ENCODE measurements around the gene MANBA. TPM values are rescaled to one million over a fixed set of nuclear protein-coding genes. Genes with fewer than 3 reads are reported as not detected.
A peak's percentile ranks its signal among the peaks of the same experiment; 100 is the strongest.

MANBA gene
- total and polyA plus RNA-seq, 2 of the 13 experiments (the other 11 are each of a cell fraction or from before 2014, with no cell fraction given): 11.7 to 33.3 TPM

GRCh38 chr4:102780476-102781144 is 19.8 kb upstream of the MANBA start (continued):
- TF ChIP-seq ZBED4 (CRISPR knock-in tag; IDR thresholded peaks at IDR 0.05; ENCODE audit: borderline replicate concordance) (no peak), KDM4B (CRISPR knock-in tag; IDR thresholded peaks at IDR 0.05) (no peak), MLLT10 (CRISPR knock-in tag; IDR thresholded peaks at IDR 0.05) (no peak), NONO (IDR thresholded peaks at IDR 0.05) (no peak), NONO (CRISPR knock-in tag; conservative IDR thresholded peaks at IDR 0.05) (no peak), FOXO1 (CRISPR knock-in tag; IDR thresholded peaks at IDR 0.05) (no peak), DRAP1 (CRISPR knock-in tag; IDR thresholded peaks at IDR 0.05) (no peak), GPBP1L1 (CRISPR knock-in tag; IDR thresholded peaks at IDR 0.05) (no peak), MAFG (CRISPR knock-in tag; IDR thresholded peaks at IDR 0.05) (peak; percentile 69; the same call in 1 of the 2 replicates), RAD21 (CRISPR knock-in tag; IDR thresholded peaks at IDR 0.05) (no peak), CREB3 (CRISPR knock-in tag; IDR thresholded peaks at IDR 0.05) (no peak), ZNF724P (CRISPR knock-in tag; IDR thresholded peaks at IDR 0.05; ENCODE audit: borderline replicate concordance) (no peak), CREB1 (IDR thresholded peaks at IDR 0.05) (peak; percentile 57), CREB1 (CRISPR knock-in tag; IDR thresholded peaks at IDR 0.05) (no peak), DR1 (CRISPR knock-in tag; IDR thresholded peaks at IDR 0.05) (no peak), DMTF1 (CRISPR knock-in tag; IDR thresholded peaks at IDR 0.05) (no peak), GLI4 (CRISPR knock-in tag; IDR thresholded peaks at IDR 0.05; ENCODE audit: borderline replicate concordance) (no peak), ZNF616 (CRISPR knock-in tag; IDR thresholded peaks at IDR 0.05; ENCODE audit: low read depth) (no peak)
- TF ChIP-seq, protein P1, sequence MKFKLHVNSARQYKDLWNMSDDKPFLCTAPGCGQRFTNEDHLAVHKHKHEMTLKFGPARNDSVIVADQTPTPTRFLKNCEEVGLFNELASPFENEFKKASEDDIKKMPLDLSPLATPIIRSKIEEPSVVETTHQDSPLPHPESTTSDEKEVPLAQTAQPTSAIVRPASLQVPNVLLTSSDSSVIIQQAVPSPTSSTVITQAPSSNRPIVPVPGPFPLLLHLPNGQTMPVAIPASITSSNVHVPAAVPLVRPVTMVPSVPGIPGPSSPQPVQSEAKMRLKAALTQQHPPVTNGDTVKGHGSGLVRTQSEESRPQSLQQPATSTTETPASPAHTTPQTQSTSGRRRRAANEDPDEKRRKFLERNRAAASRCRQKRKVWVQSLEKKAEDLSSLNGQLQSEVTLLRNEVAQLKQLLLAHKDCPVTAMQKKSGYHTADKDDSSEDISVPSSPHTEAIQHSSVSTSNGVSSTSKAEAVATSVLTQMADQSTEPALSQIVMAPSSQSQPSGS (CRISPR knock-in tag; IDR thresholded peaks at IDR 0.05): no peak
